Mesenchymal stem cell (in vitro differentiated cells and primary cell): Measurements from ENCODE around the gene TBX3.

Experiments
- DNase-seq: peaks from one replicate; pipeline ENCODE4 v3.0.0-alpha.2; 2013
- H2AFZ ChIP-seq: one replicate; pipeline ENCODE4 v1.6.1; 2013; ENCODE audit warnings: low read depth, mild to moderate bottlenecking, control low read depth, inconsistent platforms, low read length, moderate library complexity
- H2AK5ac ChIP-seq: 2 replicates; pipeline ENCODE4 v1.6.1; 2013; ENCODE audit warnings: low read length, moderate library complexity, mild to moderate bottlenecking, inconsistent platforms; ENCODE audit not compliant: severe bottlenecking
- H2BK120ac ChIP-seq: one replicate; pipeline ENCODE4 v1.6.1; 2013; ENCODE audit warnings: low read depth, mild to moderate bottlenecking, inconsistent platforms, low read length, moderate library complexity
- H2BK12ac ChIP-seq, 2 experiments: one replicate each; pipeline ENCODE4 v1.6.1; 2013; ENCODE audit warnings: inconsistent platforms in 2 of 2, low read length in 2 of 2, mild to moderate bottlenecking in 2 of 2, moderate library complexity in 2 of 2, control low read depth in 1 of 2
- H2BK15ac ChIP-seq: one replicate; pipeline ENCODE4 v1.6.1; 2013; ENCODE audit warnings: mild to moderate bottlenecking, low read depth, inconsistent platforms; ENCODE audit not compliant: poor library complexity, severe bottlenecking
- H2BK5ac ChIP-seq: 2 replicates; pipeline ENCODE4 v1.6.1; 2013; ENCODE audit warnings: low read depth, mild to moderate bottlenecking, low read length, control low read depth, inconsistent platforms; ENCODE audit not compliant: poor library complexity, severe bottlenecking
- H3K14ac ChIP-seq, 2 experiments: one replicate each; pipeline ENCODE4 v1.6.1; 2013; ENCODE audit warnings: inconsistent platforms in 2 of 2, low read length in 2 of 2, control low read depth in 1 of 2, mild to moderate bottlenecking in 1 of 2, moderate library complexity in 1 of 2
- H3K18ac ChIP-seq, 2 experiments: one replicate each; pipeline ENCODE4 v1.6.1; 2013; ENCODE audit warnings: inconsistent platforms in 2 of 2, low read length in 2 of 2, control low read depth in 1 of 2, low read depth in 1 of 2, mild to moderate bottlenecking in 1 of 2
- H3K23ac ChIP-seq, 2 experiments: one replicate each; pipeline ENCODE4 v1.6.1; 2013; ENCODE audit warnings: inconsistent platforms in 2 of 2, low read length in 2 of 2, mild to moderate bottlenecking in 2 of 2, moderate library complexity in 2 of 2, control low read depth in 1 of 2
- H3K27ac ChIP-seq: 2 replicates; pipeline ENCODE4 v1.5.1; 2013; ENCODE audit warnings: mild to moderate bottlenecking, moderate library complexity, low read length, control low read depth, inconsistent platforms; ENCODE audit not compliant: poor library complexity, severe bottlenecking
- H3K27me3 ChIP-seq, 2 experiments: 2 replicates each; pipeline versions ENCODE4 v1.6.1 to v1.7.0; 2013; ENCODE audit warnings: low read length in 2 of 2, mild to moderate bottlenecking in 2 of 2, moderate library complexity in 2 of 2, control low read depth in 1 of 2, inconsistent platforms in 1 of 2; ENCODE audit not compliant: control insufficient read depth in 1 of 2, insufficient read depth in 1 of 2
- H3K36me3 ChIP-seq, 2 experiments: 2 replicates each; pipeline versions ENCODE4 v1.6.1 to v1.7.0; 2013; ENCODE audit warnings: low read length in 2 of 2, control low read depth in 1 of 2, inconsistent platforms in 1 of 2, low read depth in 1 of 2, mild to moderate bottlenecking in 1 of 2; ENCODE audit not compliant: insufficient read depth in 2 of 2, control insufficient read depth in 1 of 2
- H3K4ac ChIP-seq, 2 experiments: one replicate each; pipeline ENCODE4 v1.6.1; 2013; ENCODE audit warnings: inconsistent platforms in 2 of 2, low read length in 2 of 2, mild to moderate bottlenecking in 2 of 2, moderate library complexity in 2 of 2, control low read depth in 1 of 2, low read depth in 1 of 2
- H3K4me1 ChIP-seq: 2 replicates; pipeline ENCODE4 v1.6.1; 2013; ENCODE audit warnings: low read depth, low read length, control low read depth; ENCODE audit not compliant: control insufficient read depth, insufficient read depth
- H3K4me2 ChIP-seq: 2 replicates; pipeline ENCODE4 v1.6.1; 2013; ENCODE audit warnings: low read length, mild to moderate bottlenecking, inconsistent platforms; ENCODE audit not compliant: poor library complexity, severe bottlenecking
- H3K4me3 ChIP-seq, 2 experiments: 2 replicates each; pipeline versions ENCODE4 v1.5.1 to v1.7.0; 2013; ENCODE audit warnings: low read length in 2 of 2, mild to moderate bottlenecking in 2 of 2, control low read depth in 1 of 2, low read depth in 1 of 2; ENCODE audit not compliant: insufficient read depth in 1 of 2
- H3K79me1 ChIP-seq: replicated peaks from 2 replicates; pipeline ENCODE4 v1.6.1; 2013; ENCODE audit warnings: mild to moderate bottlenecking, control low read depth, low read length, inconsistent platforms; ENCODE audit not compliant: poor library complexity, severe bottlenecking
- H3K9ac ChIP-seq: 2 replicates; pipeline ENCODE4 v1.7.0; 2013; ENCODE audit warnings: mild to moderate bottlenecking, low read length, moderate library complexity
- H3K9me3 ChIP-seq: 2 replicates; pipeline ENCODE4 v1.7.0; 2013; ENCODE audit warnings: mild to moderate bottlenecking, low read length; ENCODE audit not compliant: control insufficient read depth
- H4K8ac ChIP-seq: one replicate; pipeline ENCODE4 v1.6.1; 2013; ENCODE audit warnings: inconsistent platforms, mild to moderate bottlenecking, low read length, moderate library complexity
- H4K91ac ChIP-seq: one replicate; pipeline ENCODE4 v1.6.1; 2013; ENCODE audit warnings: mild to moderate bottlenecking, low read length, inconsistent platforms
- WGBS: methylation state at CpG from one replicate; pipeline ENCODE4 v1.1.7; 2013; ENCODE audit warnings: mixed read lengths; 5-methylcytosine and 5-hydroxymethylcytosine counted together

Gene TBX3

DNA sequence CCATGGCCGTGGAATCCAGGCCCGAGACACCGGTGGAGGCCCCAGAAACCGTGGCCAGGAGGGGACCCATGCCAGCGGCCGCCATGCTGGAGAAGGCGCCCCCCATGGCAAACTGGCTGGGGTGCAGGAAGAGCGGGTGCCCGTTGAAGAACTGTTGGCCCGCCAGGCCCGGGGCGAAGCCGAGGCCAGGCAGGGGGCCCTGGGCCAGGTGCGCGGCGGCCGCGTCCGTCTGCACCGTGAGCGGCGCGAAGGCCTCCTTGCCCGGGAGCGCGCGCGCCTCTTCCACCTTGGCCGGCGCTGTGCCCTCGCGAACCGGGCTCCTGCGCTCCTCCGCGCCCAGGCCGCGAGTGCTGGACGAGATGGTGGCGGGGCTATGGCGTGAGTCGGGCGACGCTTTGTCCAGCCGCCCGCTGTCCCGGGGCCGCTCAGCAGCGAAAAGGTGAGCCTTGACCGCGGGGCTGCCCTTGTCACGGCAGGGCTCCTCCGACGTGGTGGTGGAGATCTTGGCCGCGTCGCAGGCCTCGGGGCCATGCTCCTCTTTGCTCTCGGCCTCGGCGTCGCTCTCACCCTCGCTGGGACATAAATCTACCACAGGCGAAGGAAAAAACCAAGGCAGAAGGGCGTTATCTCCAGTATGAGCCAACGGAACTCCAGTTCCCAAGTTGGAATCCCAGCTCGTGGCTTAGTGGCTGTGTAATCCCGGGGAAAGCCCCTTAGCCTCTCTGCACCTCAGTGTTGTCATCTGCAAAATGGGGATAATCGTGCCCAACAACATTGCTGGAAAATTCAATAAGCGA is 9.5 kb downstream of the TBX3 start:
- Histone ChIP-seq H2AFZ (no peak overlapping the region), H3K18ac (peak overlapping the region; percentile 52 to 67), H4K91ac (peak overlapping the region; percentile 81), H2AK5ac (no peak overlapping the region), H3K4me2 (no peak overlapping the region), H3K27me3 (peaks cover 0 to 45% of the 10 kb centered on the region in 2 experiments), H4K8ac (peak overlapping the region; percentile 88), H2BK15ac (peak overlapping the region; percentile 65), H3K36me3 (peaks cover 0 to 87% of the 10 kb centered on the region in 2 experiments), H3K4me1 (peaks cover 5% of the 10 kb centered on the region), H3K4ac (peak overlapping the region in 1 of 2 experiments; percentile 46), H3K9me3 (no peaks in the 10 kb centered on the region), H3K27ac (no peak overlapping the region), H3K23ac (peak overlapping the region in 1 of 2 experiments; percentile 54), H2BK12ac (peak overlapping the region in 1 of 2 experiments; percentile 74), H3K4me3 (peak overlapping the region in 1 of 2 experiments; percentile 32), H3K14ac (peak overlapping the region in 1 of 2 experiments; percentile 38), H3K79me1 (no peaks in the 10 kb centered on the region), H2BK5ac (no peak overlapping the region), H2BK120ac (peak overlapping the region; percentile 66), H3K9ac (no peak overlapping the region)
- 83% methylated on average over 55 of the region's 70 CpGs for WGBS
- DNase-seq, result peak; percentile 47

- WGBS, result 88% methylated on average over 12 of the region's 12 CpGs
Observed at GRCh38 chr12:114673901-114674250, 10.1 kb downstream of the TBX3 start.

DNA sequence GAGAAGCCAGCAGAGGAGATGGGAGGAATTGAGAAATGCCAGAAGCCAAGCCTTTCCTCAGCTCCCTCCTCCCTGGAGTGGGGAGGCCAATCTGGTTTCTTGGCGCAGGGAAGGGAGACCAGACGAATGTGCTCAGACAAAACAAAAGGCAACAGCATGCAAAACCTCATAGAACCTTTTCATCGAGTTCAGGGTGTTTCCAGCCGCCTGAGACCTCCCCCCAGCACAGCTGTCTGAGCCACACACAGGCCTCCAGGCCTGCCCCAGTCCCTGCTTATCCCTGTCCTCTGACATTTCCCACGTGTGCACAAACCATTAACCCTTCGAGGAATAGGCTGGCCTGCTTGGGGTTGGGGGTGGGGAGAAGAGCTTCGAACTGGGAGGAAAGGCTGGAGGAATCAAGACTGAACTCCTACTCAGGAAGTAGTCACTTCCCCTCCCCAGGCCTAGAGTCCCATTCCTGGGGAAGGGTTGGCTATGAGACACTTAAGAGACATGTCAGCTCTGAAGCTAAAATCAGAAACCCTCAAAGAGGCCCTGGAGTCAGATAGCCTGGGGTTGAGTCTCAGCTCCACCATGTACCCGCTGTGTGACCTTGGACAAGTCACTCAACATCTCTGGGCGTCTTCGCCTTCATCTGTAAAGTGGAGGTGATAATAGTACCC is 10.7 kb downstream of the TBX3 start:
- peaks cover 0 to 76% of the 10 kb centered on the region in 2 experiments for H3K36me3 ChIP-seq
- H2BK15ac ChIP-seq, result no peak overlapping the region
- peak; percentile 95 for DNase-seq
- peak overlapping the region in 1 of 2 experiments; percentile 33 for H2BK12ac ChIP-seq
- H2BK5ac ChIP-seq, result no peak overlapping the region
- H3K27me3 ChIP-seq, result peaks cover 0 to 54% of the 10 kb centered on the region in 2 experiments
- H2BK120ac ChIP-seq, result peak overlapping the region; percentile 89
- no peaks in the 10 kb centered on the region for H3K79me1 ChIP-seq
- peak overlapping the region; percentile 96 for H4K8ac ChIP-seq
- H2AK5ac ChIP-seq, result no peak overlapping the region
- peak overlapping the region in 1 of 2 experiments; percentile 89 for H3K4ac ChIP-seq
- no peak overlapping the region for H2AFZ ChIP-seq
- H3K9ac ChIP-seq, result peak overlapping the region; percentile 84
- no peak overlapping the region for H4K91ac ChIP-seq
- no peak overlapping the region for H3K4me2 ChIP-seq
- H3K18ac ChIP-seq, result peak overlapping the region in 1 of 2 experiments; percentile 83
- H3K9me3 ChIP-seq, result no peaks in the 10 kb centered on the region
- H3K4me3 ChIP-seq, result peak overlapping the region in 1 of 2 experiments; percentile 69
- H3K23ac ChIP-seq, result no peak overlapping the region
- no peak overlapping the region for H3K14ac ChIP-seq
- 21% methylated on average over 7 of the region's 10 CpGs for WGBS
- H3K27ac ChIP-seq, result no peak overlapping the region
- peaks cover 9% of the 10 kb centered on the region for H3K4me1 ChIP-seq

More at GRCh38 chr12:114673901-114674250, 10.1 kb downstream of the TBX3 start:
- Histone ChIP-seq H2BK5ac (no peak overlapping the region), H2AFZ (no peak overlapping the region), H3K27ac (no peak overlapping the region), H2BK12ac (no peak overlapping the region), H2AK5ac (no peak overlapping the region), H3K23ac (peak overlapping the region in 1 of 2 experiments; percentile 54), H3K18ac (peak overlapping the region in 1 of 2 experiments; percentile 67), H2BK120ac (no peak overlapping the region), H4K91ac (peak overlapping the region; percentile 81), H3K27me3 (peaks cover 0 to 49% of the 10 kb centered on the region in 2 experiments), H4K8ac (peak overlapping the region; percentile 88), H3K79me1 (no peaks in the 10 kb centered on the region), H3K14ac (peak overlapping the region in 1 of 2 experiments; percentile 38), H3K9ac (peak overlapping the region; percentile 84), H2BK15ac (peak overlapping the region; percentile 65), H3K36me3 (peaks cover 0 to 82% of the 10 kb centered on the region in 2 experiments), H3K4ac (no peak overlapping the region), H3K4me2 (no peak overlapping the region), H3K4me3 (peak overlapping the region in 1 of 2 experiments; percentile 69), H3K4me1 (peaks cover 7% of the 10 kb centered on the region), H3K9me3 (no peaks in the 10 kb centered on the region)
- DNase-seq, result no peak

GRCh38 chr12:114672817-114673168 is 11.2 kb downstream of the TBX3 start:
- peak overlapping the region; percentile 33 to 90 for H2BK12ac ChIP-seq
- H3K79me1 ChIP-seq, result no peaks in the 10 kb centered on the region
- 49% methylated on average over 4 of the region's 4 CpGs for WGBS
- H3K4ac ChIP-seq, result peak overlapping the region in 1 of 2 experiments; percentile 89
- H3K9ac ChIP-seq, result peak overlapping the region; percentile 84
- peaks cover 0 to 71% of the 10 kb centered on the region in 2 experiments for H3K36me3 ChIP-seq
- H2AK5ac ChIP-seq, result no peak overlapping the region
- H3K4me2 ChIP-seq, result no peak overlapping the region
- H2BK120ac ChIP-seq, result peak overlapping the region; percentile 89
- peak overlapping the region in 1 of 2 experiments; percentile 69 for H3K4me3 ChIP-seq
- H3K18ac ChIP-seq, result peak overlapping the region; percentile 60 to 83
- H3K23ac ChIP-seq, result no peak overlapping the region
- H3K9me3 ChIP-seq, result no peaks in the 10 kb centered on the region
- no peak overlapping the region for H2BK15ac ChIP-seq
- H3K14ac ChIP-seq, result peak overlapping the region in 1 of 2 experiments; percentile 62
- no peak overlapping the region for H2BK5ac ChIP-seq
- no peak overlapping the region for H2AFZ ChIP-seq
- peak overlapping the region; percentile 7 for H4K91ac ChIP-seq
- H3K27me3 ChIP-seq, result peaks cover 0 to 59% of the 10 kb centered on the region in 2 experiments
- H4K8ac ChIP-seq, result peak overlapping the region; percentile 96
- no peak overlapping the region for H3K27ac ChIP-seq
- H3K4me1 ChIP-seq, result peaks cover 13% of the 10 kb centered on the region
- no peak for DNase-seq
